Mucosa of stomach (tissue), 1 donor: ENCODE measurements around the gene TC2N.
A peak's percentile ranks its signal among the peaks of the same experiment; 100 is the strongest.

Experiments used
- H3K27me3 ChIP-seq: one replicate; pipeline ENCODE4 v1.7.0; 2013; ENCODE audit warnings: mild to moderate bottlenecking, low read length; ENCODE audit not compliant: control insufficient read depth, insufficient read depth
- H3K36me3 ChIP-seq: one replicate; pipeline ENCODE4 v1.7.0; 2013; ENCODE audit warnings: low read length; ENCODE audit not compliant: control insufficient read depth, insufficient read depth
- H3K4me1 ChIP-seq: one replicate; pipeline ENCODE4 v1.7.0; 2013; ENCODE audit warnings: mild to moderate bottlenecking, low read length; ENCODE audit not compliant: control insufficient read depth, insufficient read depth
- H3K4me3 ChIP-seq: one replicate; pipeline ENCODE4 v1.7.0; 2013; ENCODE audit warnings: low read length
- H3K9ac ChIP-seq: one replicate; pipeline ENCODE4 v1.7.0; 2013; ENCODE audit warnings: mild to moderate bottlenecking, low read length, moderate library complexity
- H3K9me3 ChIP-seq: one replicate; pipeline ENCODE4 v1.7.0; 2013; ENCODE audit warnings: mild to moderate bottlenecking, low read length, moderate library complexity; ENCODE audit not compliant: control insufficient read depth
- donor health status: Pancreatic carcinoma.

TC2N gene

GRCh38 chr14:91839749-91840148 lies 27.6 kb downstream of the TC2N start:
- no peak overlapping the region for H3K4me3 ChIP-seq
- H3K4me1 ChIP-seq = peaks cover 17% of the 10 kb centered on the region
- no peaks in the 10 kb centered on the region for H3K9me3 ChIP-seq
- H3K27me3 ChIP-seq = peaks cover 3% of the 10 kb centered on the region
- no peak overlapping the region for H3K9ac ChIP-seq
- no peaks in the 10 kb centered on the region for H3K36me3 ChIP-seq

GRCh38 chr14:91837076-91837475 lies 30.3 kb downstream of the TC2N start:
- Histone ChIP-seq H3K9ac (peak overlapping the region; percentile 73), H3K27me3 (peaks cover 3% of the 10 kb centered on the region), H3K36me3 (no peaks in the 10 kb centered on the region), H3K4me1 (peaks cover 20% of the 10 kb centered on the region), H3K4me3 (peak overlapping the region; percentile 44), H3K9me3 (no peaks in the 10 kb centered on the region)

GRCh38 chr14:91835920-91836843 lies 31.2 kb downstream of the TC2N start:
- peak overlapping the region; percentile 90 for H3K9ac ChIP-seq
- no peaks in the 10 kb centered on the region for H3K36me3 ChIP-seq
- no peaks in the 10 kb centered on the region for H3K9me3 ChIP-seq
- peak overlapping the region; percentile 54 for H3K4me3 ChIP-seq
- H3K27me3 ChIP-seq = peaks cover 3% of the 10 kb centered on the region
- peaks cover 20% of the 10 kb centered on the region for H3K4me1 ChIP-seq

- H3K4me3 ChIP-seq = peak overlapping the region; percentile 54
- H3K27me3 ChIP-seq = peaks cover 3% of the 10 kb centered on the region
- peaks cover 20% of the 10 kb centered on the region for H3K4me1 ChIP-seq
- H3K9ac ChIP-seq = peak overlapping the region; percentile 90
- no peaks in the 10 kb centered on the region for H3K36me3 ChIP-seq
- no peaks in the 10 kb centered on the region for H3K9me3 ChIP-seq
Measured at GRCh38 chr14:91835197-91835919, 32.0 kb downstream of the TC2N start.

- Histone ChIP-seq H3K4me1 (peaks cover 20% of the 10 kb centered on the region), H3K27me3 (peaks cover 3% of the 10 kb centered on the region), H3K4me3 (no peak overlapping the region), H3K9ac (peak overlapping the region; percentile 44), H3K9me3 (no peaks in the 10 kb centered on the region), H3K36me3 (no peaks in the 10 kb centered on the region)
Measured at GRCh38 chr14:91834571-91834970, 32.8 kb downstream of the TC2N start.

GRCh38 chr14:91831337-91831736 lies 36.0 kb downstream of the TC2N start:
- Histone ChIP-seq H3K27me3 (no peaks in the 10 kb centered on the region), H3K4me3 (no peak overlapping the region), H3K9ac (no peak overlapping the region), H3K4me1 (peaks cover 3% of the 10 kb centered on the region), H3K9me3 (no peaks in the 10 kb centered on the region), H3K36me3 (no peaks in the 10 kb centered on the region)

- Histone ChIP-seq H3K27me3 (no peaks in the 10 kb centered on the region), H3K9ac (no peak overlapping the region), H3K36me3 (no peaks in the 10 kb centered on the region), H3K4me3 (no peak overlapping the region), H3K9me3 (no peaks in the 10 kb centered on the region), H3K4me1 (peaks cover 3% of the 10 kb centered on the region)
Measured at GRCh38 chr14:91830777-91831176, 36.6 kb downstream of the TC2N start.

GRCh38 chr14:91829511-91829910 lies 37.8 kb downstream of the TC2N start:
- Histone ChIP-seq H3K9ac (no peak overlapping the region), H3K27me3 (no peaks in the 10 kb centered on the region), H3K4me1 (peaks cover 3% of the 10 kb centered on the region), H3K4me3 (no peak overlapping the region), H3K9me3 (no peaks in the 10 kb centered on the region), H3K36me3 (no peaks in the 10 kb centered on the region)

GRCh38 chr14:91827746-91828145 lies 39.6 kb downstream of the TC2N start:
- Histone ChIP-seq H3K4me3 (no peak overlapping the region), H3K27me3 (no peaks in the 10 kb centered on the region), H3K9me3 (no peaks in the 10 kb centered on the region), H3K9ac (no peak overlapping the region), H3K36me3 (no peaks in the 10 kb centered on the region), H3K4me1 (no peaks in the 10 kb centered on the region)

GRCh38 chr14:91817566-91818325 lies 49.6 kb downstream of the TC2N start:
- no peaks in the 10 kb centered on the region for H3K4me1 ChIP-seq
- no peaks in the 10 kb centered on the region for H3K36me3 ChIP-seq
- H3K4me3 ChIP-seq = no peak overlapping the region
- no peaks in the 10 kb centered on the region for H3K9me3 ChIP-seq
- H3K9ac ChIP-seq = no peak overlapping the region
- no peaks in the 10 kb centered on the region for H3K27me3 ChIP-seq

GRCh38 chr14:91814317-91814716 lies 53.0 kb downstream of the TC2N start:
- no peaks in the 10 kb centered on the region for H3K27me3 ChIP-seq
- no peaks in the 10 kb centered on the region for H3K36me3 ChIP-seq
- H3K4me3 ChIP-seq = no peak overlapping the region
- no peaks in the 10 kb centered on the region for H3K4me1 ChIP-seq
- no peak overlapping the region for H3K9ac ChIP-seq
- no peaks in the 10 kb centered on the region for H3K9me3 ChIP-seq

- Histone ChIP-seq H3K27me3 (no peaks in the 10 kb centered on the region), H3K9ac (no peak overlapping the region), H3K9me3 (peaks cover 6% of the 10 kb centered on the region), H3K36me3 (no peaks in the 10 kb centered on the region), H3K4me3 (no peak overlapping the region), H3K4me1 (no peaks in the 10 kb centered on the region)
Measured at GRCh38 chr14:91810699-91811098, 56.6 kb downstream of the TC2N start.
